Stimulated activated naive B cell treated with anti-CD40 and anti-IgM and Interleukin-4, amounts not matched to agents 10 μg/mL and 1 μg/mL and 100 μg/mL, for 72 hours (primary cell): ENCODE data around the gene PTPRN2.
"Not testable (repeated sequence)": the region's sequence is repeated elsewhere in the genome, so short reads cannot be mapped to it uniquely, and the experiment has no call there.

Experiments used
- ATAC-seq, 2 donors: fragments of 150-1000 bp; cut with Tn5 transposase; replicated peaks; 2 replicates each; pipeline ENCODE4 v1.10.0; 2021; ENCODE audit warnings: moderate library complexity in 1 of 2
- DNase-seq: peaks from one replicate; pipeline ENCODE4 v3.0.0; 2021
- H3K27ac Mint-ChIP-seq: one replicate; pipeline ENCODE4 v1.8.0; 2022; ENCODE audit warnings: mild to moderate bottlenecking, mixed read lengths
- H3K27me3 Mint-ChIP-seq, 2 donors: one replicate each; pipeline ENCODE4 v1.8.0; 2022; ENCODE audit warnings: mixed read lengths in 2 of 2
- H3K36me3 Mint-ChIP-seq, 2 donors: one replicate each; pipeline ENCODE4 v1.8.0; 2022; ENCODE audit warnings: mixed read lengths in 2 of 2, mild to moderate bottlenecking in 1 of 2
- H3K4me1 Mint-ChIP-seq, 2 donors: one replicate each; pipeline ENCODE4 v1.8.0; 2022; ENCODE audit warnings: mixed read lengths in 2 of 2, mild to moderate bottlenecking in 1 of 2
- H3K4me3 Mint-ChIP-seq, 2 donors: one replicate each; pipeline ENCODE4 v1.8.0; 2022; ENCODE audit warnings: mild to moderate bottlenecking in 2 of 2, mixed read lengths in 2 of 2, moderate library complexity in 1 of 2
- H3K9me3 Mint-ChIP-seq, 2 donors: one replicate each; pipeline ENCODE4 v1.8.0; 2022; ENCODE audit warnings: mixed read lengths in 2 of 2, mild to moderate bottlenecking in 1 of 2

The PTPRN2 gene

GRCh38 chr7:158357106-158357897 is 230.3 kb downstream of the PTPRN2 start:
- peaks cover 0 to 2% of the 10 kb centered on the region in 2 donors for H3K4me1 Mint-ChIP-seq
- no peak for ATAC-seq
- H3K9me3 Mint-ChIP-seq, result peaks cover 18 to 19% of the 10 kb centered on the region in 2 donors
- H3K27me3 Mint-ChIP-seq, result peaks cover 3 to 18% of the 10 kb centered on the region in 2 donors
- H3K4me3 Mint-ChIP-seq, result no peak overlapping the region
- DNase-seq, result no peak
- H3K27ac Mint-ChIP-seq, result no peak overlapping the region
- H3K36me3 Mint-ChIP-seq, result peaks cover 4 to 5% of the 10 kb centered on the region in 2 donors

DNA sequence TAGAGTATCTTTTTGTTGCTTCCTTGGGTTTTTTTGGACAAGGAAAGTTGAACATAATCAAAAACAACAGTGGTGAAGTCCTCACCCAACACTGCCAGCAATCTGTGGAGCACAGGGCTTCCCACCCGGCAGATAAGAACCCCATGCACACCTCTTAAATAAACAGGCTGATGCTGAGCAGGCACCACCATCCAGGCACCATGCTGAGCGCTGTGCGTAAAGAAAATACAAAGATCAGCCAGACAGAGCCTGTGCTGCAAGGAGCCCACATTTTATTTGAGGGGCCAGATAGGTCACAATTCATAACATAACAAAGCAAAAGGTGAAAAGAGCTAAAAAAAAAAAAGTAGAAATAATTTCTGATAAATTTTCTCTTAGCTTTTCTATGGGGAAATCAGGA is 231.2 kb downstream of the PTPRN2 start:
- Mint-ChIP-seq H3K4me3 (no peak overlapping the region), H3K36me3 (peaks cover 3 to 4% of the 10 kb centered on the region in 2 donors), H3K9me3 (peaks cover 16 to 18% of the 10 kb centered on the region in 2 donors), H3K27me3 (peaks cover 3 to 18% of the 10 kb centered on the region in 2 donors), H3K4me1 (peaks cover 0 to 2% of the 10 kb centered on the region in 2 donors), H3K27ac (no peak overlapping the region)
- no peak for DNase-seq
- ATAC-seq, result no peak

GRCh38 chr7:158355456-158356065 is 232.1 kb downstream of the PTPRN2 start:
- peaks cover 14% of the 10 kb centered on the region in 2 donors for H3K9me3 Mint-ChIP-seq
- H3K36me3 Mint-ChIP-seq, result peaks cover 0 to 4% of the 10 kb centered on the region in 2 donors
- H3K27ac Mint-ChIP-seq, result no peak overlapping the region
- H3K27me3 Mint-ChIP-seq, result peaks cover 0 to 18% of the 10 kb centered on the region in 2 donors
- DNase-seq (no peak), ATAC-seq (no peak)
- no peaks in the 10 kb centered on the region for H3K4me1 Mint-ChIP-seq
- no peak overlapping the region for H3K4me3 Mint-ChIP-seq

DNA sequence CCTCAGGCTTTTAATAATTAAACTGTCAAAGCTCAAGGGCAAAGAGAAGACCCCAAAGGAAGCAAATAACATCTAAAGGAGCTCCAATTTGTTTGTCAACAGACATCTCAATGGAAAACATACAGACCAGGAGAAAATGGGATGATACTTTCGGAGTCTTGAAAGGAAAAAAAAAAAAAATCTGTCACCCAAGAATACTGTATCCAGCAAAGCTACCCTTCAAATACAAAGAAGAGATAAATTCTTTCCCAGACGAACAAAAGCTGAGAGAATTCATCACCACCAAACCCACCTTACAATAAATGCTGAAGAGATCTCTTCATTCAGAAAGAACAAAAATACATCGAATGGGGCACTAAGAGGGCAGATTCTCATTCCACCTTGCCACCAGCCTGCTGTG is 232.8 kb downstream of the PTPRN2 start:
- Mint-ChIP-seq H3K36me3 (peaks cover 0 to 4% of the 10 kb centered on the region in 2 donors), H3K4me3 (no peak overlapping the region), H3K27me3 (peaks cover 0 to 18% of the 10 kb centered on the region in 2 donors), H3K27ac (no peak overlapping the region), H3K4me1 (no peaks in the 10 kb centered on the region), H3K9me3 (peaks cover 14% of the 10 kb centered on the region in 2 donors)
- ATAC-seq (no peak), DNase-seq (no peak)

DNA sequence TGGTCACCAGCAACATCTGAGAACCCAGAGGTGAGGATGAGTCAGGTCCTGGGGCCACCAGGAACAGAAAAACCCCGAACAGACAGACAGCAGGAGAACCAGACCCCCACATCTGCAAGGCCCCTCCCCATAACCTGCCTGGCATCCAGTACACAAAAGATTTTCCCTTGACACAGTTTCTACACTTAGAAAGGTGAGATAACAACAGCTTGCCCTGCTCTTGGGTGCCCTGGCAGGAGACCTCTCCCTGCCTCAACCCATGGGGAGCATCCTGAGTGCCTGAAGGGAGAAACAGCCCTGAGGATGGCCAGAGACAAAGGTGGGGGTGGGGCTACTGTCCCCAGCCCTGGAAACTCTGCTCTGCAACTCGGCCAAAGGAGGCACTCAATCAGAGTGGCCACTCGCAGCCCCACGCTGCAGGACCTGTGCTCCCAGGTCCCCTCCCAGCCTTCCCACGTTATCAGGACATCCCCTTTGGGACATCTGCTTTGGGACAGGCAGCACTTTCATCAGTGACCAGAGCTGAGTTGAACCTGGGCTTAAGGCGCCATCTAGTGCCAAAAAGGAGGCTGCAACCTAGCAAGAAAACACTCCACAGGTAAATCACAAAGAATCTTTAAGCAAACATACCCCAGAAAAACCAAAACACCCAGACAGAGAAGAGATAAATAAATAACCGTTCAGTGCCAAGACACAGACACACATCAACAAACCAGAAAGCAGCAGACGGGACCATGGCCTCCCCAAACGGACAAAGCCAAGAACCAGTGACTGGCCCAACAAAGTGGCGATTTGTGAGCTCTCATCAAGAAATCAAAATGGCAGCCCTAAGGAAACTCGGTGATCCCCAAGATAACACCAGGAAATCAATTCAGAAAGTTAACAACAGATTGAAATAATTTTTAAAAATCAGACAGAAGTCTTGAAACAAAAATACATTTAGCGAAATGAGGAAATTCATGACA is 233.7 kb downstream of the PTPRN2 start:
- Mint-ChIP-seq H3K4me1 (no peaks in the 10 kb centered on the region), H3K27me3 (peaks cover 0 to 18% of the 10 kb centered on the region in 2 donors), H3K27ac (no peak overlapping the region), H3K36me3 (peaks cover 0 to 4% of the 10 kb centered on the region in 2 donors), H3K9me3 (peaks cover 14% of the 10 kb centered on the region in 2 donors), H3K4me3 (no peak overlapping the region)
- ATAC-seq (peak; percentile 31 to 34), DNase-seq (no peak)

DNA sequence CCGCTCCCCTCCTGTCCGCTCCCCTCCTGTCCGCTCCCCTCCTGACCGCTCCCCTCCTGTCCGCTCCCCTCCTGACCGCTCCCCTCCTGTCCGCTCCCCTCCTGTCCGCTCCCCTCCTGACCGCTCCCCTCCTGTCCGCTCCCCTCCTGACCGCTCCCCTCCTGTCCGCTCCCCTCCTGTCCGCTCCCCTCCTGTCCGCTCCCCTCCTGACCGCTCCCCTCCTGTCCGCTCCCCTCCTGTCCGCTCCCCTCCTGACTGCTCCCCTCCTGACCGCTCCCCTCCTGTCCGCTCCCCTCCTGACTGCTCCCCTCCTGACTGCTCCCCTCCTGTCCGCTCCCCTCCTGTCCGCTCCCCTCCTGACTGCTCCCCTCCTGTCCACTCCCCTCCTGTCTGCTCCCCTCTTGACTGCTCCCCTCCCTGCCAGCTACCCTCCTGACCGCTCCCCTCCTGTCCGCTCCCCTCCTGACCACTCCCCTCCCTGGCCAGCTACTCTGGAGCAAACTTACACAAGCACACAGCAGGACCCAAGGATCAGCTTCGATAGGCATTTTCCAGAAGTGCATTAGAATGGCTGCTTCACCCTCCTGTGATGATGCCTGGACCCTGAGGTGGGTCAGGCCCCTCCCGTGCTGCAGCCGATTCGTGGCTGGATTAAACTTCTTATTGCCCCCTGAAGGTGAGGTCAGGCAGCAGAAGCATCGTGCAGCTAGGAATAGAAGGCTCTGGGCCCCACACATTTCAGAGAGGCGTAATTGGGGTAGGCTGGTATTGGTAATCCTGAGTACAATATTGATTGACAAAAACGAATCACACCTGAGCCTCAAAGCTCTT is 235.5 kb downstream of the PTPRN2 start:
- not testable (repeated sequence) for H3K36me3 Mint-ChIP-seq, ATAC-seq, H3K4me3 Mint-ChIP-seq, H3K4me1 Mint-ChIP-seq, H3K27ac Mint-ChIP-seq, DNase-seq
- peaks cover 12 to 14% of the 10 kb centered on the region in 2 donors for H3K9me3 Mint-ChIP-seq
- peaks cover 0 to 14% of the 10 kb centered on the region in 2 donors for H3K27me3 Mint-ChIP-seq

GRCh38 chr7:158351481-158351880 is 236.1 kb downstream of the PTPRN2 start:
- Mint-ChIP-seq H3K36me3 (peaks cover 0 to 4% of the 10 kb centered on the region in 2 donors), H3K4me1 (no peaks in the 10 kb centered on the region), H3K4me3 (no peak overlapping the region), H3K27ac (no peak overlapping the region), H3K9me3 (peaks cover 12 to 14% of the 10 kb centered on the region in 2 donors), H3K27me3 (peaks cover 0 to 10% of the 10 kb centered on the region in 2 donors)
- ATAC-seq, result no peak
- DNase-seq, result no peak

GRCh38 chr7:158351051-158351450 is 236.6 kb downstream of the PTPRN2 start:
- H3K27me3 Mint-ChIP-seq, result peaks cover 0 to 7% of the 10 kb centered on the region in 2 donors
- ATAC-seq (no peak), DNase-seq (no peak)
- peaks cover 0 to 4% of the 10 kb centered on the region in 2 donors for H3K36me3 Mint-ChIP-seq
- no peak overlapping the region for H3K27ac Mint-ChIP-seq
- no peaks in the 10 kb centered on the region for H3K4me1 Mint-ChIP-seq
- H3K4me3 Mint-ChIP-seq, result no peak overlapping the region
- peaks cover 12 to 14% of the 10 kb centered on the region in 2 donors for H3K9me3 Mint-ChIP-seq

DNA sequence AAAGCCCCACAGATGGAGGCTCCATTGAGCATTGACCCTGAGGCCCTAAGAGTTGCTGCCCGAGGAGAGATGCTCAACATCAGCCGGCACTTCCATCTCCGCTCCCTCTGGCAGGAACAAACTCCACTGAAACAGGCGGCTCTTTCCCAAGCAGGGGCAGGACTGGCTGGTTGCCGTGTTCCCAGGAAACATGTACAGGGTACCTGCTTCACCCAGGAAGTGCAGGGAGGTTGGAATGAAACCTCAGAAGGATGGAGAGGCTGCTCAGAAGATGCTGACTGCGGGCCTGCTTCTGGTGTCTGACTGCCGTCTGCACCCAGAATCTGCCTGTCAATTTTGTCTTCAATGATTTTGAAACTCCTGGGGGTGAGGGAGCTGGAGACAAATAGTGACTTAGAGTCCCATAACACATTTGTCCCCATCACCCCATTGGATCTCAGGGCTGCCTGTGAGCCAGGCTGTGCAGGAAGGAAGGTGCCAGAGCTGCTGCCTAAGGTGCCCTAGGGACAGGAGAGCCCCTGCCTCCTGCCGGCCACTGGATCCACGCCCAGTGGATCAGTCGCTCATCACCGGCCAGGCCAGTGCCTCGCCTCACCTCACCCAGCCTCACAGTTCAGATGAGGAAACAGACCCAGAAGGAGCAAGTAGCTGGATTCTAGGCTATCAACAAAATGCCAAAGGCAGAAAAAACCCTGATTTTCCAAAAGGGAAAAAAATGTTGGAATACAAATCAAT is 237.3 kb downstream of the PTPRN2 start:
- ATAC-seq (no peak), DNase-seq (no peak)
- H3K36me3 Mint-ChIP-seq, result peaks cover 0 to 4% of the 10 kb centered on the region in 2 donors
- no peak overlapping the region for H3K4me3 Mint-ChIP-seq
- no peak overlapping the region for H3K27ac Mint-ChIP-seq
- peaks cover 0 to 7% of the 10 kb centered on the region in 2 donors for H3K27me3 Mint-ChIP-seq
- H3K4me1 Mint-ChIP-seq, result no peaks in the 10 kb centered on the region
- H3K9me3 Mint-ChIP-seq, result peaks cover 12 to 14% of the 10 kb centered on the region in 2 donors

- no peak for DNase-seq
- no peaks in the 10 kb centered on the region for H3K27me3 Mint-ChIP-seq
- no peaks in the 10 kb centered on the region for H3K4me1 Mint-ChIP-seq
- ATAC-seq, result no peak
- H3K9me3 Mint-ChIP-seq, result peaks cover 0 to 1% of the 10 kb centered on the region in 2 donors
- H3K27ac Mint-ChIP-seq, result no peak overlapping the region
- no peak overlapping the region for H3K4me3 Mint-ChIP-seq
- no peaks in the 10 kb centered on the region for H3K36me3 Mint-ChIP-seq
Measured at GRCh38 chr7:158348446-158348845, 239.2 kb downstream of the PTPRN2 start.

DNA sequence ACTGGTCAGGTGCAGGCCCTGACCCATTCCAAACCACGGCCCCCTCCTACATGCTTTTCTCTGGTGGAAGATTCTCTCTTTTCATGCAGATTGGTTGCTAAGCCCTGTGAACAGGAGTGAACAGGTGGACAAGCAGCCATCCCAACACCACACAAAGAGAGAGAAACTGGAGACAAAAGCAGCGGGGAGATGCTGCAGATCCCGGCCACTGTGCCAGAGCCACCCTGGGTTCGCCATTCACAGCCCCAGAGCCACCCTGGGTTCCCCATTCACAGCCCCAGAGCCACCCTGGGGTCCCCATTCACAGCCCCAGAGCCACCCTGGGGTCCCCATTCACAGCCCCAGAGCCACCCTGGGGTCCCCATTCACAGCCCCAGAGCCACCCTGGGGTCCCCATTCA is 239.6 kb downstream of the PTPRN2 start:
- not testable (repeated sequence) for H3K4me1 Mint-ChIP-seq, H3K9me3 Mint-ChIP-seq, H3K4me3 Mint-ChIP-seq, H3K36me3 Mint-ChIP-seq, ATAC-seq, DNase-seq, H3K27me3 Mint-ChIP-seq, H3K27ac Mint-ChIP-seq

DNA sequence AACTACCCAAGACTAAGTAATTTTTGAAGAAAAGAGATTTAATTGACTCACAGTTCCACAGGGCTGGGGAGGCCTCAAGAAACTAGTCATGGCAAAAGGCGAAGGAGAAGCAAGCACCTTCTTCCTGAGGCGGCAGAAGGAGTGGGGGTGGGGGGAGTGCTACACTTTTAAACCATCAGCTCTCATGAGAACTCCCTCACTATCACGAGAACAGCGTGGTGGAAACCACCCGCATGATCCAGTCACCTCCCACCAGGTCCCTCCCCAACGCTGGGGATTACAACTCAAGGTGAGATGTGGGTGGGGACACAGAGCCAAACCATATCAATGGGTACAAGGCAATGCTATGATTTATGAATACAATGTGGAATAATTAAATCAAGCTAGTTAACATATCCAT is 241.9 kb downstream of the PTPRN2 start:
- Mint-ChIP-seq H3K9me3 (peaks cover 14% of the 10 kb centered on the region in 2 donors), H3K4me1 (no peaks in the 10 kb centered on the region), H3K27me3 (no peaks in the 10 kb centered on the region), H3K36me3 (peaks cover 0 to 4% of the 10 kb centered on the region in 2 donors), H3K4me3 (no peak overlapping the region), H3K27ac (no peak overlapping the region)
- no peak for DNase-seq
- ATAC-seq, result no peak
